Activated CD8-positive, alpha-beta T cell treated with anti-CD3 and anti-CD28 coated beads for 36 hours (primary cell): ENCODE data around the gene CHST11. TPM values are rescaled to one million over a fixed set of nuclear protein-coding genes. Genes with fewer than 3 reads are reported as not detected.

Experiments
- ATAC-seq: fragments of 200-7000 bp; cut with Tn5 transposase; one replicate; pipeline ENCODE4 v1.10.0; 2021; ENCODE audit warnings: mild to moderate bottlenecking, moderate library complexity
- CTCF ChIA-PET: fragments of 350-600 bp; sonication (Branson Sonifier 250); formaldehyde crosslinking; loops from one replicate; lab custom pipeline; 2021; ENCODE audit warnings: antibody characterized with exemption; lab: Charles Lee
- POLR2A ChIA-PET: fragments of 350-600 bp; sonication (Branson Sonifier 250); formaldehyde crosslinking; loops from one replicate; lab custom pipeline; 2021; ENCODE audit warnings: antibody characterized with exemption; lab: Charles Lee
- DNase-seq: peaks from one replicate; pipeline ENCODE4 v3.0.0-alpha.2; 2020
- H3K27ac Mint-ChIP-seq: one replicate; pipeline ENCODE4 v1.8.0; 2021; ENCODE audit warnings: mild to moderate bottlenecking, mixed read lengths
- H3K27me3 Mint-ChIP-seq: one replicate; pipeline ENCODE4 v1.8.0; 2021; ENCODE audit warnings: mixed read lengths
- H3K36me3 Mint-ChIP-seq: one replicate; pipeline ENCODE4 v1.8.0; 2021; ENCODE audit warnings: low read depth, mixed read lengths
- H3K4me1 Mint-ChIP-seq: one replicate; pipeline ENCODE4 v1.8.0; 2021; ENCODE audit warnings: low read depth, mixed read lengths
- H3K4me3 Mint-ChIP-seq: one replicate; pipeline ENCODE4 v1.8.0; 2021; ENCODE audit warnings: mild to moderate bottlenecking, moderate library complexity, mixed read lengths
- H3K9me3 Mint-ChIP-seq: one replicate; pipeline ENCODE4 v1.8.0; 2021; ENCODE audit warnings: mixed read lengths
- intact Hi-C: fragments of 100-400 bp; cut with micrococcal nuclease; formaldehyde crosslinking; loops from one replicate; pipeline ENCODE4 v1.10.0; 2022
- total RNA-seq, 2 experiments: library from RNA; stranded (reverse); gene quantifications; one replicate each; pipeline ENCODE4 v1.2.3, GENCODE V29; 2021
- TF ChIP-seq, protein P1 (sequence below): fragments of 200-600 bp; IDR thresholded peaks from one replicate; pipeline ENCODE4 v1.8.0; 2022; ENCODE audit warnings: antibody characterized with exemption, mild to moderate bottlenecking

CHST11 gene
- total RNA-seq, 2 experiments from 2014 or later = 30.9 to 33.9 TPM

DNA sequence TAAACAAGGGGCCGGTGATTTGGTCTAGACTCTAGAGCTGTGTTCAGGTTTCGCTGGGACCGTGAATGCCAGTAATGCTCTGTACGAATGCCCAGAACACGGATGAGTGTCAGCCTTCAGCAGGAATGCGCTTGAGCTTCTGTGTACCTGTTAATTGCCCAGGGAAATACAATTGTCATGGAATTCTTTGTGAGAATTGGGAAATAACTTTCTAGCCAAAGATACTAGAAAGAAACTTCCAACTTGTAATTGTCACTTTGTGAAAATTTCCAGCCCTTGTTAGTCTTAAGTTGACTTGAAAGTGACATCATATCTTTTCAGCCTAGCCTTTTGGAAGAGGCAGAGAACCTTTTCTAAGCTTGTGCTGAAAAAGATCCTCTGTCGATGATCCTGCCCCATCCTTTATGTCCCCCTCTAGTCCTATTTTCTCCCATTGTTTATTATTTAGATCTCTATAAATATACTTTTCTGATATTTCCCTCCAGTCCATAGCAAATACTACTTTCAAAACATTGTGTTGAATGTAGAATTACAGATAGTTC is 2.7 kb downstream of the CHST11 start:
- H3K27me3 Mint-ChIP-seq = no peaks in the 10 kb centered on the region
- POLR2A ChIA-PET = interaction anchor here (0.8 to 5.4 kb wide), 8 partner anchors 12 to 305 kb away, joined by 3 to 30 read pairs (median 6); no protein-coding TSS in a partner anchor
- TF ChIP-seq, protein P1, sequence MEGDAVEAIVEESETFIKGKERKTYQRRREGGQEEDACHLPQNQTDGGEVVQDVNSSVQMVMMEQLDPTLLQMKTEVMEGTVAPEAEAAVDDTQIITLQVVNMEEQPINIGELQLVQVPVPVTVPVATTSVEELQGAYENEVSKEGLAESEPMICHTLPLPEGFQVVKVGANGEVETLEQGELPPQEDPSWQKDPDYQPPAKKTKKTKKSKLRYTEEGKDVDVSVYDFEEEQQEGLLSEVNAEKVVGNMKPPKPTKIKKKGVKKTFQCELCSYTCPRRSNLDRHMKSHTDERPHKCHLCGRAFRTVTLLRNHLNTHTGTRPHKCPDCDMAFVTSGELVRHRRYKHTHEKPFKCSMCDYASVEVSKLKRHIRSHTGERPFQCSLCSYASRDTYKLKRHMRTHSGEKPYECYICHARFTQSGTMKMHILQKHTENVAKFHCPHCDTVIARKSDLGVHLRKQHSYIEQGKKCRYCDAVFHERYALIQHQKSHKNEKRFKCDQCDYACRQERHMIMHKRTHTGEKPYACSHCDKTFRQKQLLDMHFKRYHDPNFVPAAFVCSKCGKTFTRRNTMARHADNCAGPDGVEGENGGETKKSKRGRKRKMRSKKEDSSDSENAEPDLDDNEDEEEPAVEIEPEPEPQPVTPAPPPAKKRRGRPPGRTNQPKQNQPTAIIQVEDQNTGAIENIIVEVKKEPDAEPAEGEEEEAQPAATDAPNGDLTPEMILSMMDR = no peak
- H3K9me3 Mint-ChIP-seq = no peaks in the 10 kb centered on the region
- DNase-seq (no peak), ATAC-seq (no peak)
- intact Hi-C loops = loop anchor here (5.0 kb wide), 3 partner anchors 33 to 228 kb away; no protein-coding TSS in a partner anchor
- H3K36me3 Mint-ChIP-seq = peaks cover 14% of the 10 kb centered on the region
- peak overlapping the region; percentile 82 for H3K27ac Mint-ChIP-seq
- CTCF ChIA-PET = interaction anchor here (0.8 to 6.7 kb wide), 13 partner anchors 10 to 439 kb away, joined by 3 to 40 read pairs (median 6); no protein-coding TSS in a partner anchor
- peaks cover 63% of the 10 kb centered on the region for H3K4me1 Mint-ChIP-seq
- peak overlapping the region; percentile 83 for H3K4me3 Mint-ChIP-seq

DNA sequence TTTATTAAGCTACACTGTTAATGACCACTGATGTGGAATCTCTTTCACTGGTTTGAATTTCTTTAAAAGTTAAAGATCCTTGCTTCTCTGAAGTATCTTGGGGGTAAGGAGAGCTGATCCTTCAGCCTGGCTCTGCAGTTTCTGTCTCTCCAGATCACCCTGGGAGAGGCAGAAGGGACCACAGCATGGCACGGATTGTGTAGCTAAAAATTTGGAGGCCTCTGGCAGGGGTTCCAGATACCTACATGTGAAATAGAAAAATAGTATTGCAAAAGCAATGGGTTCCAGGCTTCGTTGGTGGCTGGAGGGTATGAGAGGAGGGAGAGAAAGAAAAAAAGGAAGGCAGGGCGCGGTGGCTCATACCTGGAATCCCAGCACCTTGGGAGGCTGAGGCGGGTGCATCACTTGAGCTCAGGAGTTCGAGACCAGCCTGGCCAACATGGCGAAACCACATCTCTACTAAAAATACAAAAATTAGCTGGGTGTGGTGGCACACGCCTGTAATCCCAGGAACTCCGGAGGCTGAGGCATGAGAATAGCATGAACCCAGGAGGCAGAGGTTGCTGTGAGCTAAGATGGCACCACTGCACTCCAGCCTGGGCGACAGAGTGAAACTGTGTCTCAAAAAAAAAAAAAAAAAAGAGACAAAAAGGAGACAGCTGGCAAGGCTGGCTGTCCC is 3.4 kb downstream of the CHST11 start:
- ATAC-seq (no peak), DNase-seq (no peak)
- peaks cover 69% of the 10 kb centered on the region for H3K4me1 Mint-ChIP-seq
- peak overlapping the region; percentile 83 for H3K4me3 Mint-ChIP-seq
- intact Hi-C loops = no loop called here
- CTCF ChIA-PET = interaction anchor here (0.8 to 6.7 kb wide), 10 partner anchors 11 to 438 kb away, joined by 3 to 40 read pairs (median 6); no protein-coding TSS in a partner anchor
- H3K36me3 Mint-ChIP-seq = peaks cover 14% of the 10 kb centered on the region
- TF ChIP-seq, protein P1 = no peak
- peak overlapping the region; percentile 82 for H3K27ac Mint-ChIP-seq
- no peaks in the 10 kb centered on the region for H3K9me3 Mint-ChIP-seq
- H3K27me3 Mint-ChIP-seq = no peaks in the 10 kb centered on the region
- POLR2A ChIA-PET = interaction anchor here (0.6 to 5.4 kb wide), 7 partner anchors 12 to 329 kb away, joined by 3 to 30 read pairs (median 6); no protein-coding TSS in a partner anchor

DNA sequence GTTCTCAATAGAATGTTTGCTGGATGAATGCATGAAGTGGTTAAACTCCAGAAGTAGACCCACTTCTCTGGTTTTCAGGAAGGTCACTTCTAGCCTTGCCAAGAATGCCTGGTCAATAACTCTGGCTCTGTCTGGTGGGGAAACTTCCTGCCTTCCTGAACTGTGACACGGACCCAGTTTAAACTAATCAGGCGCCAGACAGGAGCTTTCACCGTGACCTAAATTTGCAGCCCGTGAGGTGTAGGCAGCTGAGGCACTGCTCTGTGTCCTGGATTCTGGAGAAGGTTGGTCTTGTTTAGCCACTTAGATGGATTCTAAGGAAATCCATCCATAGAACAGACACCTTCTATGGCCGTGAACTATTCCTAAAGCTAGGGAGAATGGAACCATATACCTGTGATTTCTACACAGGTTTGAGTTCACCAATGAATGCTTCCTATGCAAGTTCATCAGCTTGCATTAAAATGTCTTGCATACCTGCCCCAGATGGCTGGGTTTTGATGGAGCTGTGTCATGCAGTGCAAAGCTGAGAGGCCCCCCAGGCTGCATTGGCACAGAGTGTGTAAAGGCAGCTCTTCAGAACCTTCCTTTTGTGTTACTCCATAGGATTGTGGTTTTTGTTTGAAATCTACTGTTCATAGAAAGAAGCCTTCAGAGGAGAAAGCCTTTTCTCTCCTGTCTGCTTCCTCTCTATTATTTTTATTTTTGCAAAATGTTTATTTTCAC is 4.4 kb downstream of the CHST11 start:
- ChIA-PET CTCF (interaction anchor here (0.8 to 6.7 kb wide), 5 partner anchors 8 to 143 kb away, joined by 3 to 40 read pairs (median 3); no protein-coding TSS in a partner anchor), POLR2A (interaction anchor here (4.0 to 5.4 kb wide), 2 partner anchors 11 to 32 kb away, joined by 21 to 30 read pairs; no protein-coding TSS in a partner anchor)
- Mint-ChIP-seq H3K27me3 (no peaks in the 10 kb centered on the region), H3K27ac (peak overlapping the region; percentile 82), H3K9me3 (no peaks in the 10 kb centered on the region), H3K4me3 (peak overlapping the region; percentile 83), H3K36me3 (peaks cover 16% of the 10 kb centered on the region), H3K4me1 (peaks cover 66% of the 10 kb centered on the region)
- TF ChIP-seq, protein P1 = no peak
- intact Hi-C loops = no loop called here
- no peak for ATAC-seq
- no peak for DNase-seq

DNA sequence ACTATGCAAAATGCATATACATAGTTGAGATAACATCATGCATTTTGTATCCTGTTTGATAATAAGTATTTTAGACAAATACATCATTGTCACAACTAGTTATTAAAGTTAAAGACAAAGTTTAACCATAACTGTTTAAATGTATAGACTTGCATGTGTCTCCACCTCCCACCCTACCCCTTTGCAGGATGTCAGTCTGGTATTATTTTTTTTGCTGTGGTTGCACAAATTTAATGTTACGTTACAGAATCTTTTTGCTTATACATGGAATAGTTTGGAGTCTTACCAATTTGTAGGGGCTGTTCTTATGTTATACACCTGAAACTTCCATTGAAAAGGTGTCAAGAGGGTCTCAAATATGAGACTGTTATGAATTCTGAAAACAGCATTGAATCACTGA is 5.6 kb downstream of the CHST11 start:
- intact Hi-C loops = loop anchor here (2.0 kb wide), 1 partner anchor 14 kb away; no protein-coding TSS in a partner anchor
- ATAC-seq (no peak), DNase-seq (no peak)
- H3K27me3 Mint-ChIP-seq = no peaks in the 10 kb centered on the region
- H3K27ac Mint-ChIP-seq = peak overlapping the region; percentile 84
- H3K36me3 Mint-ChIP-seq = peaks cover 16% of the 10 kb centered on the region
- ChIA-PET POLR2A (interaction anchor here (1.0 kb wide), 1 partner anchor 11 kb away, joined by 3 read pairs; no protein-coding TSS in a partner anchor), CTCF (no interaction called here)
- H3K4me3 Mint-ChIP-seq = peak overlapping the region; percentile 59
- H3K4me1 Mint-ChIP-seq = peaks cover 73% of the 10 kb centered on the region
- no peaks in the 10 kb centered on the region for H3K9me3 Mint-ChIP-seq
- TF ChIP-seq, protein P1 = no peak
